HG03103 (cell line): Measurements from ENCODE around the gene MRPL21.

Experiments used
- ATAC-seq: cut with Tn5 transposase; IDR thresholded peaks from one replicate; pipeline ENCODE4 v1.9.1; 2021; ENCODE audit warnings: low read depth; ENCODE audit not compliant: unreplicated experiment

Gene MRPL21

DNA sequence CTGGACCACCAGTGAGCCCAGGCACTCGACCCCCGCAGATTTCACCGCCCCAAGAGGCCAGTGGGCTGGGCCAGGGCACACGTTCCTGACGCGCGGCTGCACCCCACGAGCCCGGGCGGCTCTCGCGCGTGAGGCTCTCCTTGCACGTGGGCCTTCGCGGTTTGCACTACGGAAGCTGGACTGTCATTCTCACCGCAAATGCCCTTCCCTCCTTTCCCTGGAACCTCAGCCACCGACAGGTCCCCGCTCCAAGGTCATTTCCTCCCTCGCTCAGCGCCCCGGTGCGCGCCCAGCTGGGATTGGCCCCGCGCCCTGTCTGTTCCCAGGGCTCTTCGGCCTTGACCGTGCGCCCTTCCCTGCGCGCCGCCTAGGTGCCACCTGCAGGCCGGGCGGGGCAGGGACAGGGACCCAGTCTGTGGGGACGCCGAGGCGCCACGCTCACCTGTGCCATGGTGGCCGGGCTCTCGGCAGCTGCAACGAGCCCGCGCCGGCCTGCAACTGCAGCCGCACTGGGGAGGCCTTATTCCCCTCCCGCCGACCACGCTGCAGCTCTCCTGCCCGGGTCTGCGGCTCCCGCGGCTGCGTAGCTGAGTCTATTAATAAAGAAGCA lies 59.8 kb downstream of the MRPL21 start:
- ATAC-seq = no peak

DNA sequence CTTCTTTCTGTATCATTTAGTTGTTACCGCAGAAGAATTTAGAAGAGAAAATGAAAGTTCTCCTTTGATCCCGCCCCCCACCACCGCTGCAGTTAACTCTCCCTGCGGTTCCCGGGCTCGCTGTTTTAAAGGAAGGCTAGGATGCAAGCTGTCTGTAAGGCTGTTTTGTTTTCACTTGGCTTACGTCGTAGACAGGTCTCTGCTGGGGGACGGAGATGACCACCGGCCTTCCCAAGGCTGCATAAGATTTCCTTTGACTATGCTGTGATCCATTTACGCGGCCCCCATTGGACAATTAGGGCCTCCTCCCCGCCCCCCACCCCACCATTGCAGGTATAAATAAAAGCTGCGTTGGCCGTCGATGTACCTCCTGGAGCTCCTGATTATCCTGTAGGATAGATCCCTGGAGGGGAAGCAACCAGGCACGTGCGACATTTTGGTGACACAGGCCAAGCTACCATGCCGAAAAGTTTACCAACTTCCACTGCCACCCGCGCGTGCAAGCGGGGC lies 60.5 kb downstream of the MRPL21 start:
- ATAC-seq = no peak

GRCh38 chr11:68842427-68843051 lies 61.1 kb downstream of the MRPL21 start:
- no peak for ATAC-seq

DNA sequence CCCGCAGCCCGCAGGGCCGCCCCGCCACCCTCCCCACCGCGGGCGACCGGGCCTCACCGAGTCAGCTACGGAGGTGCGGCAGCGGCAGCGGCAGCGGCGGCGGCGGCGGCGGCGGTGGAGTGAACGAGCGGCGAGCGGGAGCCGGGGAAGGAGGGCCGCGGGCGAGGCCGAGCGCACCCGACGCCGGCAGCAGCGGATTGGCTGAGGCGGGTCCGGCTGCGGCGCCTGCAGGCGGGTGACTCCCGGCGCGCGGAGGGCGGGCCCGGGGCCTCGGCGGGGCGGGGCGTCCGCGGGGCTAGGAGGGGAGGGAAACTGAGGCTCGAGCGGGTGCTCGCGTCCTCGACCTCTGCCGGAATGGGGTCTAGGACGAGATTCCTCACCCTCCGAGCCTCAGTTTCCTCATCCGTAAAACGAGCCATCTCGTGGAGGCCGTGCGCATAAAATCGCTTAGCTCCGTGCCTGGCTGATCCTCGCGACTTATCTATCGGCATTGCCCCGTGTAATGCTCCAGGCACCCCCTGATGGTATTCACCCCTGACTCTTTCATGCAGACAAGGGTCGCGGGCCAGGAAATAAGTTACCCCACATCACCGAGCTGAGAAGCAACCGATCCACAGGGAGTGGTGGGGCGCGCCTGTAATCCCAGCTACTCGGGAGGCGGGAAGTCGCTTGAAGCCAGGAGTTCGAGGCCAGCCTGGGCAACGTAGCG lies 61.8 kb downstream of the MRPL21 start, which contains the start of gene CPT1A:
Gene CPT1A (minus strand): TSS at position 199 of the 709 bp plus-strand sequence. CDS start 26,442 bp downstream, outside the sequence.
- no peak for ATAC-seq
